Right cardiac atrium (tissue), 5 donors: ENCODE measurements around the gene PRKCE. TPM values are rescaled to one million over a fixed set of nuclear protein-coding genes. Genes with fewer than 3 reads are reported as not detected.

ENCODE experiments used
- ATAC-seq, 2 donors: fragments of 200-7000 bp; cut with Tn5 transposase; one replicate each; pipeline versions ENCODE4 v1.8.0 to v1.9.1; 2020; ENCODE audit warnings: moderate library complexity in 2 of 2, mild to moderate bottlenecking in 1 of 2
- DNase-seq, 3 donors: peaks; one replicate each; pipeline ENCODE4 v3.0.0-alpha.2; 2020
- H3K27ac ChIP-seq: one replicate; pipeline ENCODE4 v1.5.1; 2013; ENCODE audit warnings: mild to moderate bottlenecking, low read length, control low read depth, moderate library complexity
- H3K27me3 ChIP-seq: one replicate; pipeline ENCODE4 v1.6.1; 2013; ENCODE audit not compliant: control insufficient read depth, insufficient read depth
- H3K4me1 ChIP-seq: one replicate; pipeline ENCODE4 v1.6.1; 2013; ENCODE audit warnings: low read length; ENCODE audit not compliant: control insufficient read depth, insufficient read depth
- H3K4me3 ChIP-seq: one replicate; pipeline ENCODE4 v1.5.1; 2013; ENCODE audit warnings: low read length, control low read depth
- H3K9me3 ChIP-seq: one replicate; pipeline ENCODE4 v1.6.1; 2013; ENCODE audit warnings: low read length; ENCODE audit not compliant: control insufficient read depth
- WGBS: extraction: QIAGEN DNeasy Blood & Tissue Kit; methylation state at CpG from one replicate; pipeline ENCODE4 v1.1.7; 2013; 5-methylcytosine and 5-hydroxymethylcytosine counted together
- intact Hi-C, 4 donors: fragments of 100-400 bp; cut with DNase I; formaldehyde crosslinking; loops; one replicate each; pipeline versions ENCODE4 v1.11.0 to v1.14.0; 2022 to 2023
- polyA plus RNA-seq: library from polyadenylated mRNA; stranded (reverse); fragments of 200-250 nt; gene quantifications from one replicate; pipeline ENCODE4 v1.2.3, GENCODE V29; 2013
- total RNA-seq, 4 donors: library from RNA; stranded (reverse); fragmentation: NEBNext Ultra II Directional; extraction: Animal tissue kit (Norgen Biotek cat#: 25700); gene quantifications; one replicate each; pipeline ENCODE4 v1.2.1, GENCODE V29; 2021
- donor health status: healthy with polysubstance abuse.
- donor health status: DM: no; HTN: yes; CAD: no.
- donor health status: DM: no; HTN: no; CAD: no.
- donor health status: DM: no; HTN: yes; CAD: no; lungs with severe emphysema.
- donor health status: DM: yes; HTN: yes; CAD: no.

The PRKCE gene
- total and polyA plus RNA-seq, 5 donors, result 5.5 to 19.7 (median 18.7) TPM

- Histone ChIP-seq H3K4me3 (no peak overlapping the region), H3K9me3 (no peaks in the 10 kb centered on the region), H3K27me3 (no peaks in the 10 kb centered on the region), H3K27ac (peak overlapping the region; percentile 63), H3K4me1 (peaks cover 16% of the 10 kb centered on the region)
- DNase-seq, result peak in 1 of 3 donors; percentile 62
- ATAC-seq, result peak; percentile 46 to 66
- intact Hi-C loops, result no loop called here
- 48% methylated on average over 15 of the region's 15 CpGs for WGBS
These were observed 107.9 kb downstream of the PRKCE start for GRCh38 chr2:45759310-45759851.

DNA sequence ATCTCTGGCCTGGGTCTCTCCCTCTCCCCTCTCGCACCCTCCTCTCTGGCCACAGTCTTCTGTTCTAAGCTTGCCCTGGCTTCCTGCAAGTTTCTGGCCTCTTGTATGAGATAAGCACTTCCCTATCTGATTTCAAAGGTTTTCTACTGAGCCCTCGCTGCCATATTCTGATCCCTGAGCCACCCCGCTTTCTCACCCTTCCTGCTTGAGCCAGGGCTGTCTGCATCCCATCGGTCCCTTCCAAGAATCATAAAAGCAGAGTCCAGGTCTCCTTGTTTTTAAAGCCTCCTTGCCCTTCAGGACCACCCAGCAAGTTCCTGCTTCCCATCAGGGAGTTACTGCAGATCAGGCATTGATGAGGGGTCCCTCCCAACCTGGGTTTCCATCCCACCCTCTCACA is 110.2 kb downstream of the PRKCE start:
- ATAC-seq, result no peak
- H3K9me3 ChIP-seq, result no peaks in the 10 kb centered on the region
- no peak overlapping the region for H3K27ac ChIP-seq
- H3K4me3 ChIP-seq, result no peak overlapping the region
- no peaks in the 10 kb centered on the region for H3K27me3 ChIP-seq
- intact Hi-C loops, result no loop called here
- DNase-seq, result no peak
- 80% methylated on average over 4 of the region's 4 CpGs for WGBS
- peaks cover 17% of the 10 kb centered on the region for H3K4me1 ChIP-seq

- H3K4me1 ChIP-seq, result peaks cover 17% of the 10 kb centered on the region
- no peak overlapping the region for H3K27ac ChIP-seq
- DNase-seq (no peak), ATAC-seq (no peak)
- 92% methylated on average over 2 of the region's 2 CpGs for WGBS
- H3K9me3 ChIP-seq, result no peaks in the 10 kb centered on the region
- intact Hi-C loops, result no loop called here
- no peaks in the 10 kb centered on the region for H3K27me3 ChIP-seq
- H3K4me3 ChIP-seq, result no peak overlapping the region
These were observed 111.8 kb downstream of the PRKCE start for GRCh38 chr2:45763255-45763654.

GRCh38 chr2:45763797-45764196 is 112.3 kb downstream of the PRKCE start:
- ATAC-seq, result no peak
- intact Hi-C loops, result no loop called here
- H3K4me1 ChIP-seq, result peaks cover 14% of the 10 kb centered on the region
- no peak for DNase-seq
- no peak overlapping the region for H3K4me3 ChIP-seq
- no peak overlapping the region for H3K27ac ChIP-seq
- H3K9me3 ChIP-seq, result no peaks in the 10 kb centered on the region
- WGBS, result 72% methylated on average over 5 of the region's 5 CpGs
- no peaks in the 10 kb centered on the region for H3K27me3 ChIP-seq

DNA sequence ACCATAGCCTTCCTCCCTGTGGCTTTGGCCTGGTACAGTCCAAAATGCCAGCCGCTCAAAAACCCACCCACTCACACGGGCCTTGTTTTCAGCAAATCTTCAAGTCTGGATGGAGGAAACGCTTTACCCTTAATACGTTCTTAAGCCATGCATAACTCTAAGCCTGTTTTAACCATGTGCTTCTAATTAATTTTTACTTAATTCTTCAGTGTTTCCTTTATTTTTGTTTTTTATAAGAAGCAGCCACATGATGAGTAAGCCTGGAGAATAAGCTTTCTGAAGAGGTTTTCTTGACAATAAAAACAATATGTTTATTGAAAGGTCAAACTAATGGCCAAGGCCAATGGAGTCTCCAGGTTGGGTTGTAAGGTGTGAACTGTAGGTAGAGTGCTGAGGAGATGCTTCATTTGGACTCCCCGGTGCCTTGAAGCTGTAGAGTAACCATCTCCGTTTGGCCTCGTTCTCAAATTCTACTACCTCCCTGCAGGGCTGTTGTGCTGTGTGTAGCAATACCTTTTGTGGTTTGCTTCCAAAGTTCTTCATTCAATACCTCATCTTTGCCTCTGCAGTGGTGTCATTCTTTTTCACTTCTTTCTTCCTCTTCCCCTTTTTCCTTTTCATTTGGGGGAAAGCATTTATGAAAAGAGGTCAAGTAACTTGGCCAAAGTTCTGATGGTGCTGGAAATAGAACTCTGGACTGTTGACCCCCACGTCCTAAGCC is 113.7 kb downstream of the PRKCE start:
- intact Hi-C loops, result no loop called here
- ATAC-seq (peak in 1 of 2 donors; percentile 33), DNase-seq (no peak)
- Histone ChIP-seq H3K27me3 (no peaks in the 10 kb centered on the region), H3K9me3 (no peaks in the 10 kb centered on the region), H3K27ac (no peak overlapping the region), H3K4me3 (no peak overlapping the region), H3K4me1 (peaks cover 19% of the 10 kb centered on the region)
- 75% methylated on average over 8 of the region's 8 CpGs for WGBS

DNA sequence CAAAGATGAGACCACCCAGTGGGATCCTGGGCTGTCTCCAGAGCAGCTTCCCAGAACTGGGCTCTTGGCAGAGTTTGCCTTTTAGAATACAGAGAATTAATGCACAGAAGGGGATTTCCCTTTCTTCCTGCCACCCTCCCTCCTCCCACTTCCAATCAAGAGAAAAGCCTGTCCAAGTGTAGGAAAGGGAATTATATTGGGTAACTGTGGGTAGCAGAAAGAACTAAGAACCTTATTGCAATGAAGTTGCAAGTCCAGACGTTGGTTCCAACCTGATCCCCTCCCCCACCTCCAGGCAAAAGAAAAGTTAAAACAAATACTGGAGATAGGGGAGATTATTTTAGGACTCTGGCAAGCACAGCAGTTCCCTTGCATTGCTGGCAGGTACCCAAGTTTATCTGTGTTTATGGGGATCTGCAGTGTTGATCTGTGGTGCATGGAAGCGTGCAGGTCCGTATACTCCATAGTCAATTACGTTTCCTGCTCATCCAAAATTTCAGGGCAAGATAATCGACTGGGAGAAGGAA is 114.3 kb downstream of the PRKCE start:
- intact Hi-C loops, result no loop called here
- Histone ChIP-seq H3K4me3 (no peak overlapping the region), H3K27me3 (no peaks in the 10 kb centered on the region), H3K9me3 (no peaks in the 10 kb centered on the region), H3K27ac (no peak overlapping the region), H3K4me1 (peaks cover 21% of the 10 kb centered on the region)
- peak; percentile 48 to 53 for ATAC-seq
- no peak for DNase-seq
- 31% methylated on average over 5 of the region's 5 CpGs for WGBS

DNA sequence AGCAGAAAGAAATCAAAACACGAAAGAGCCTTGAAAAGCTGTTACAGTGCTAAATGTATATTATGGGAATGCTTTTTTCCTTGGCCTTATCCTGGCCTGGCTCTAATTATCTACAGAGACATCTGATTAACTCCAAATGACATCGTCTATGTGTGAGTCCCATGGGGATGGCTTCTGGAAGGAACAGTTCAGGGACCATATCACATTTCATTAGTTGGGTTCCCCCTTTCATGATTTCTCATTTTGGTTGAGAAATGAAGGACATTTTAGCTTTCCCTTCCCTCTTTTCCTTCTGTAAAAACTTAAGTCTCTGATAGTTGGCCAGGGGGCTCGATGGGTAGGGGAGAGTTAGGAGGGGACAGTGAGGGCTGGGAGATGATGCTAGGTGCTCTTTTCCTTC is 116.7 kb downstream of the PRKCE start:
- Histone ChIP-seq H3K27me3 (no peaks in the 10 kb centered on the region), H3K4me1 (peaks cover 27% of the 10 kb centered on the region), H3K4me3 (no peak overlapping the region), H3K9me3 (no peaks in the 10 kb centered on the region), H3K27ac (no peak overlapping the region)
- DNase-seq, result no peak
- 77% methylated on average over 3 of the region's 3 CpGs for WGBS
- intact Hi-C loops, result no loop called here
- ATAC-seq, result no peak

GRCh38 chr2:45769056-45769455 is 117.6 kb downstream of the PRKCE start:
- 98% methylated on average over 2 of the region's 2 CpGs for WGBS
- intact Hi-C loops, result no loop called here
- H3K4me1 ChIP-seq, result peaks cover 29% of the 10 kb centered on the region
- H3K27me3 ChIP-seq, result no peaks in the 10 kb centered on the region
- ATAC-seq, result no peak
- no peaks in the 10 kb centered on the region for H3K9me3 ChIP-seq
- H3K4me3 ChIP-seq, result no peak overlapping the region
- no peak overlapping the region for H3K27ac ChIP-seq
- no peak for DNase-seq

DNA sequence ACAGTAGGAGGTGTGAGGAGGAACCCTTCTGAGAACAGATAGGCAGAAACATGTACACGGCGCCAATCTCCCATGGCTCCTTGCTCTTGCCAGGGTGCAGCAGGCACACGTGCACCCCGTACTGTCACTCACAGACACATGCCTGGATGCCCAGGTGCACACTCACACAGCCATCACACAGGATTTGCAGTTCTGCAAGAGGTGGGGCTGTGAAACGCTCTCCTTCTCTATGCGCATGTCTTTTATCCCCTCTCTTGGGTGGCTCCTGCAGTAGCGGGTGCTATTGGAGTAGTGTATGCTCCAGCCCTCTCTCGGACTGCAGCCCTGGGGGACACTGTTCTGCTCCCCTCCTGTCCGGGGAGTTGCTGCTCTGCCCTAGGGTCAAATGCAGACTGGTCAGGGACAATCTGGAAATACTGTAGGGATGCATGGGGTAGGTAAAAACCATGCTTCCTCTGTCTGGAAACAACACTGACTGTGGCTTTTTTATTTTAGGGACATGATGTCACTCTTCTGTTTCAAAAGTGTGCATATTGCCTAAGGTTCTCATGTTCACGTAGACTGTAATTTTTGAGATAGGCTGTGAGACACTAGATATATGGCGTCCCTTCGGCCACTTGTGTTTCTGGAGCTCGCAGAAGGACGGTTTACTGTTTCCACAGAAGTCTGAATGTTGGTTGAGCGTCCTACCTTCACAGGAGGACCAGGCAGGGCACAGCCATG is 118.5 kb downstream of the PRKCE start:
- intact Hi-C loops, result loop anchor here in 2 of 4 donors (5.0 to 10.0 kb wide), 2 partner anchors 118 to 165 kb away; partner anchors contain the start of gene PRKCE (in 2 of the 2)
- DNase-seq (no peak), ATAC-seq (no peak)
- WGBS, result 82% methylated on average over 15 of the region's 15 CpGs
- Histone ChIP-seq H3K27me3 (no peaks in the 10 kb centered on the region), H3K27ac (no peak overlapping the region), H3K4me3 (no peak overlapping the region), H3K9me3 (no peaks in the 10 kb centered on the region), H3K4me1 (peaks cover 29% of the 10 kb centered on the region)

- Histone ChIP-seq H3K27ac (peak overlapping the region; percentile 8), H3K4me1 (peaks cover 25% of the 10 kb centered on the region), H3K9me3 (no peaks in the 10 kb centered on the region), H3K27me3 (no peaks in the 10 kb centered on the region), H3K4me3 (no peak overlapping the region)
- ATAC-seq (no peak), DNase-seq (no peak)
- 52% methylated on average over 1 of the region's 1 CpG for WGBS
- intact Hi-C loops, result loop anchor here in 2 of 4 donors (5.0 to 10.0 kb wide), 2 partner anchors 119 to 164 kb away; partner anchors contain the start of gene PRKCE (in 2 of the 2)
These were observed 119.3 kb downstream of the PRKCE start for GRCh38 chr2:45770811-45771210.

DNA sequence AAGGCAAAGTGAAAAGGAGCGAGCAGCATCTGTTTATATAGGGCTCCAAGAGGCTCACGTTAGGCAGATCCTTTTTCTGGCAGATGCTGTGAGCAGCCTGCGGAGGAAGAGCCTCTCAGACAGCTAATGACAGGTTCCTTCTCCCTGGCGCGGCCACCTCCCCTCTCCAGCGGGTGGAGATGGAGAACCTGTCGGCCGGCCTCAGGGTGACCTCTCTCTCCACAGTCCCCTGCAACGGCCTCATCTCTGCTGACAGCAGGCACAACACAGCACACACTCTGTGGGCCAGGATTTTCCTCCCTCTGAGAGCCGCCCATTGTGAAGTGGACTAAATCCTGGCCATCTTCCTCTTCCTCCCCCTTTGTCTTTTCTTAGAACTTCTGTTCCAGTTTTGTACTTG is 119.8 kb downstream of the PRKCE start:
- no peaks in the 10 kb centered on the region for H3K9me3 ChIP-seq
- H3K27me3 ChIP-seq, result no peaks in the 10 kb centered on the region
- intact Hi-C loops, result loop anchor here in 2 of 4 donors (5.0 to 10.0 kb wide), 2 partner anchors 119 to 164 kb away; partner anchors contain the start of gene PRKCE (in 2 of the 2)
- DNase-seq (peak; percentile 64 to 87 (median 85)), ATAC-seq (peak; percentile 91 to 92)
- H3K4me3 ChIP-seq, result no peak overlapping the region
- H3K4me1 ChIP-seq, result peaks cover 23% of the 10 kb centered on the region
- WGBS, result 12% methylated on average over 10 of the region's 10 CpGs
- peak overlapping the region; percentile 74 for H3K27ac ChIP-seq
